ENCODE results near the gene SGIP1. TPM values are rescaled to one million over a fixed set of nuclear protein-coding genes. Genes with fewer than 3 reads are reported as not detected.

The SGIP1 gene
- total RNA-seq, 1 experiment from 2014 or later: 2.8 TPM

DNA sequence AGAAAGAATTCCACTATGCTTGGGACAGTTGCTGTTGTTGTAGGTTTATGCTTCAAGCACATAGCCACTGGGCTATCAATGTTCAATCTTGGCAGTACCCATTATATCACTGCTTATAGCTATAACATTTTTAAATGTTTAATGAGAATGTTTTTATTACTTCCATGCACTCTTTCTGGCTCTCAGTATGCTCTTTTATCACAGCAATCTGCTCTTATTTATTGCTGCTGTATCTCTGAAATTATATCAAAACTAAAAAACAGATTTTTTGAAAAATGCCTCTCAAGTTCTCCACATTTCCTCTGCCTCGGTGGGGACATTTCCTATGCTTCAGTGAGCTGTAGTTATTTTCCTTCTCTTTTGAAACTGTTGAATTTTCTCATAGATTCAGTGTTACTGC, 5.4 kb upstream of the SGIP1 start:
- Histone ChIP-seq H3K9me3 (replicated peaks) (no peaks in the 10 kb centered on the region), H3K4me1 (replicated peaks) (peaks cover 20% of the 10 kb centered on the region), H3K27ac (no peak overlapping the region), H3K4me3 (no peak overlapping the region), H3K27me3 (replicated peaks) (no peaks in the 10 kb centered on the region), H3K36me3 (no peaks in the 10 kb centered on the region)
- DNase-seq (ENCODE audit: low read depth in 1 of 2, low spot score in 2 of 2): no peak

DNA sequence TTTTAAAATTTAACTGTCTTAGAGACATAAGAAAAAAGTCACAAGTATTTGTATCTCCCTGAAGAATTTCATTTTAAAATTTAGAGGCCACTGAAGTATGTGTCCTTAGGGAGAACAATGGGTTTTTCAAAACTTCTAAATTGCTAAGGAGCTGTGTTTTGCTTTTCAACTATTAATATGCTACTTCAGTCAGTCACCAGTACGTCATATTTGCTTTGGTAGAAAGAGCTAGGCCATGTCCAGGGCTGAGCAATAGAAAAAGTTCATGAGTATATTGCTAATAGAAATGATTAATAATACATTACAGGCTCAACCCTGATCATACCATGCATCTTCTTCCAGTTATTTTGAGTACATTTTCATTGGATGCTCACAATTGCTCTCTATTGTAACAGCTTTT, 1.7 kb upstream of the SGIP1 start:
- Histone ChIP-seq H3K4me1 (replicated peaks) (peaks cover 28% of the 10 kb centered on the region), H3K9me3 (replicated peaks) (no peaks in the 10 kb centered on the region), H3K27ac (no peak overlapping the region; the same call in 1 of the 2 replicates), H3K36me3 (no peaks in the 10 kb centered on the region), H3K4me3 (no peak overlapping the region), H3K27me3 (replicated peaks) (no peaks in the 10 kb centered on the region)
- DNase-seq (ENCODE audit: low read depth in 1 of 2, low spot score in 2 of 2): no peak

DNA sequence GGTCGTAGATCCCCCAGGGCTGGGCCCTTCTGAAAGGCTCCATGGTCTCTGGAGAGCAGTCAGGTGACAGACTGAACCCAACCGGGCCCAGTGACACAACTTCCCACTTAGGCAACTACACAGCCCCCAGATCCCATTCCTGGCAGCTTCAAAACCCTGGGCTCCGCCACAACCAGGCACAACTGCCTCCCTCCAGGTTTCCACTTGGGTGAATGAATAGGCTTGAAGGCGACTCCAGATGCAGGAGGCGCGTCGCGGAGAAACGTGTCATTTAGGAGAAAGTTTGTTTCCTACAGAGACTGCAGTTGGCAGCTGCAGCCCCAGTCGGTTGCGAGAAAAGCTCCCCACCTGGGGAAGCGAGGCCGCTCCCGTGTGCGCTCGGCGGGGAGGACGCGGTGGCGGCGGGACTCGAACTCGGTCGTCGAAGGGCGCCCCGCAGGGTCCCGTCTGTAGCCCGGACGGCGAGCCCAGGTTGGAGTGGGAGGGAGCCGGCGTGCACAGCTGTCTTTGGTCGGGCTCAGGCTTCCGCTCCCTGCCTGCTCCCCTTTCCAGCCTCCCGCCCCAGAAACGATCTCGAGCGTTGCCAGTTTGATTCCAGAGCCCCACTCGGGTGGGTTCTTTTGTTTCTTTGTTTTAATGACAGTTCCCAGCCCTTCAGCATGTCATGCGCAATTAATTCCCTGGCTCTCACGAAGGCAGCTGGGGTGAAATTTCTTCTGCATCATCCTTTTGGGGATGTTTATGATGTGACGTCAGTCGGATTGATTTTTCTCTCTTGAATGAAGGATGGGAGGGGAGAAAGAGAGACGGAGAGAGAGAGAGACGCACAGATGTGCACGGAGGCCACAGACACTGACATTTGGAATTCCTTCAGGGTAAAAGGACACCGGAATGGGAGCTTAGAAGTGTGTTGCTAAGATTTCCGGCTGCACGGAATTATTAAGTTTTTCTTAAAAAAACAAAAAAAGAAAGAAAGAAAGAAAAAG, 862 bp upstream of the SGIP1 start:
- Histone ChIP-seq H3K27ac (peak overlapping the region; percentile 51), H3K36me3 (no peaks in the 10 kb centered on the region), H3K4me3 (peak overlapping the region; percentile 34), H3K9me3 (replicated peaks) (no peaks in the 10 kb centered on the region), H3K4me1 (replicated peaks) (peaks cover 28% of the 10 kb centered on the region), H3K27me3 (replicated peaks) (no peaks in the 10 kb centered on the region)
- DNase-seq (ENCODE audit: low read depth in 1 of 2, low spot score in 2 of 2): peak in 1 of 2 experiments; percentile 62

DNA sequence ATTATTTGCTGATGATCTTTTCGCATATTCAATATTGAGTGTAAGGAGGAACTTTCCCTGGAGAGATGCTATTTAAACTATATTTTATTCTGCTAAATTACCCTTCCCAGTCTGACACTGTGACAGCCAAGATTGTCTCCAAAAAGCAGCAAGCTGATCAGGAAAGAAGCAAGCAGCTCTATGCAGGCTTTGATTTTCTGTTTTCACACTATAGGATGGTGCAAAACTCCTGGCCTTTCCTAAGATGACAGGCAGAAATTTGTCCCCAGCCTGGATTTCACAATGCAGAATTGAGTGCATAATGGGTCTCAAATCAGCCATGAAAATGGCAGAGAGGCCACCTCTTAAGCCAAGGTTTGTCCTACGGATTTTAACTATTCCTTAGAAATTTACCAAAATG, 1.1 kb downstream of the SGIP1 start:
- no peak for DNase-seq (ENCODE audit: low read depth in 1 of 2, low spot score in 2 of 2)
- Histone ChIP-seq H3K27me3 (replicated peaks) (no peaks in the 10 kb centered on the region), H3K36me3 (no peaks in the 10 kb centered on the region), H3K4me3 (no peak overlapping the region), H3K27ac (no peak overlapping the region), H3K4me1 (replicated peaks) (peaks cover 40% of the 10 kb centered on the region), H3K9me3 (replicated peaks) (no peaks in the 10 kb centered on the region)

DNA sequence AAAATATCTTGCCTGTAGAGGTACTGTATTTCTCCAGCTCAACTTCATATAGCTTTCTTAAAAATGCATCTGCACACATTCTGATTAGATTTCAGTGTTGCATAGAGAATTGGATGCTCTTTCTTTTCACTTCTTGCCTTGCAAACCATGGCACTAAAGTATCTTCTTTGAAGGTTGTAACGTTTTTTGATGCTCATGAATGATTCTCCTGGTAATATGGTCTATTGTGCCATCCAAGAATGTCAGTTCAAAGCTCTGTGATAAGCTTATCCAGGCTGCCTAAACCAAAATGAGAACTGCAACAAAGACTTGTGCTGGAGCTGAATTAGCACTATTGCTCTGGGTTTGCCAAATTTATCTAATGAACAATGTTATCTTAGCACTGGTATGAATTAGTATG, 1.9 kb downstream of the SGIP1 start:
- Histone ChIP-seq H3K27me3 (replicated peaks) (no peaks in the 10 kb centered on the region), H3K36me3 (no peaks in the 10 kb centered on the region), H3K4me1 (replicated peaks) (peaks cover 48% of the 10 kb centered on the region), H3K4me3 (no peak overlapping the region), H3K9me3 (replicated peaks) (no peaks in the 10 kb centered on the region), H3K27ac (no peak overlapping the region)
- DNase-seq (ENCODE audit: low read depth in 1 of 2, low spot score in 2 of 2): no peak

DNA sequence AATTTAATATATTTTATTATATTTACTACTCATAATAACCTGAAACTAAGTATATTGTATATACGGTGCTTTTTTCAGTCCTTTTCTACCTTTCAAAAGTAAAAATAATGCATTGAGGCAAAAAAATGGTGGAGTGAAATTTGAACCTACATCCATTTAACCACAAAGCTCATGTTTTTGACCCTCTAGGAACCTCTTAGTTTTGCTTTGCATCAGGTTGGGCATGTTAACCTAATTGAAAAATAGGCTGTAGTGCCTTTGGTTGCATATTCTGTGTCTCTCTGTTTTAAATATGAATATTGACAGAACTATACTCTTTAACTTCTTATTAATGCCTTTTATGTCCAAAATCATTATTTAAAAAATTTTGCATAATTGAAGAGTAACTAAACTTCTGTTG, 3.8 kb downstream of the SGIP1 start:
- no peak overlapping the region for H3K27ac ChIP-seq
- H3K4me3 ChIP-seq: no peak overlapping the region

DNA sequence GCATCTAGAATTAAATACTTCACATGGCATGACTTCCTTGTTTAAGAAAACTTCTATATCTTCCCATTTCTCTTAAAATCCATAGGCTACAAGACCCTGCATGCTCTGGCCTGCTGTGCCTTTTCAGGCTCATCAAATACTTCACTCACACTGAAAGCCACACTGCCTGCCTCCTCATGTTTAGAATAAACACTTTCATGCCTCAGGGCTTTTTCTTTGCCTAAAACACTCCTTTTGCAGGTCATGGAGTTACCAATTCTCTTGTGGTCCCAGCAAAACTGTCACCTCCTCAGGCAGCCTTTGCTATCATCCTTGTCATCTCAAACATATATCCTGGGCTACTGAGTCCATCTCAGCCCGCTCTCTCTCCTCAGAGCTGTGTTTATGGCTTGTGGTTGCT, 5.5 kb downstream of the SGIP1 start:
- Histone ChIP-seq H3K27me3 (replicated peaks) (no peaks in the 10 kb centered on the region), H3K9me3 (replicated peaks) (no peaks in the 10 kb centered on the region), H3K36me3 (no peaks in the 10 kb centered on the region), H3K27ac (peak overlapping the region; percentile 73), H3K4me1 (replicated peaks) (peaks cover 62% of the 10 kb centered on the region), H3K4me3 (no peak overlapping the region)
- DNase-seq (ENCODE audit: low read depth in 1 of 2, low spot score in 2 of 2): peak in 1 of 2 experiments; percentile 39

More for the DNA sequence above, 3.8 kb downstream of the SGIP1 start:
- DNase-seq (ENCODE audit: low read depth in 1 of 2, low spot score in 2 of 2): no peak
- Histone ChIP-seq H3K4me1 (replicated peaks) (peaks cover 57% of the 10 kb centered on the region), H3K27me3 (replicated peaks) (no peaks in the 10 kb centered on the region), H3K9me3 (replicated peaks) (no peaks in the 10 kb centered on the region), H3K36me3 (no peaks in the 10 kb centered on the region)

DNA sequence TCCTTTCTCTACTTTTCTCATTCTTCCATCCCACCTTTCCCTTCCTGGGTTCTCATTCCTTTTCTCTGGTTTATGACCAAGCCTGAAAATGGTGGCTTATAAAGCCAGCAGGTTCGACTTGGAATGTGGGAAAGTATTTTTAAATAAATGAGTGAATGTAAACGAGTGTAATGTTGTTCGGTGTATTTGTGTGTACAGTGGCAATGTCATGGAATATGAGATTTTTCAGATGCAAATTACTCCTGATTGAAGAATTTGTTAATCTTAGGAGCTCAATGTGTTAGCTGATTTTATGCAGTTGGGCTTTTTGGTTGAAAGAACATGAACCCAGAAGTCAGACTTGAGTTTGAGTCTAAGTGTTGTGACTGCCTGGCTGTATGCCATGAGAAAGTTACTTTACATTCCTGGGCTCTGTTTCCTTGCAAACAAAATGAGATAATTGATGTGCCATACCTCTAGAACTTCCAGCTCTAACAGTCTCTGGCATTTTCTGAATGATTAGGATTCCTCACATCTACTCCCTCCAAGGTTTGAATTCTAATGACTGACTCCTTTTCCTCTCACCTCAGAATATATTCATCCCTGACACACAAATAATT, 6.6 kb downstream of the SGIP1 start:
- DNase-seq (ENCODE audit: low read depth in 1 of 2, low spot score in 2 of 2): peak; percentile 59 to 74
- Histone ChIP-seq H3K4me3 (no peak overlapping the region), H3K27me3 (replicated peaks) (no peaks in the 10 kb centered on the region), H3K4me1 (replicated peaks) (peaks cover 63% of the 10 kb centered on the region), H3K27ac (peak overlapping the region; percentile 73), H3K9me3 (replicated peaks) (no peaks in the 10 kb centered on the region), H3K36me3 (no peaks in the 10 kb centered on the region)

DNA sequence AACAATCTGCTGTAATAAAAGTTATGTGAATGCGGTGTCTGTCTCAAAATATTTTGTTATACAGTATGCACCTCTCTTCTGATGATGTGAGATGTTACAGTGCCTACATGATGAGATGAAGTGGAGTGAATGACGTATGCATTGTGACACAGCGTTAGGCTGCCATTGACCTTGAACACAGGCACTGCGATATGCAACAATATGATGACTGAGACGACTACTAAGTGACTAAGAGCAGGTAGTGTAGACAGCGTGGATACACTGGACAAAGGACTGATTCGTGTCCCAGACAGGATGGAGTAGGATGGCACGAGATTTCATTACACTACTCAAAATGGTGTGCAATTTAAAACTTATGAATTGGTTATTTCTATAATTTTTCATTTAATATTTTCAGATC, 8.4 kb downstream of the SGIP1 start:
- no peak overlapping the region for H3K4me3 ChIP-seq
- no peak for DNase-seq (ENCODE audit: low read depth in 1 of 2, low spot score in 2 of 2)
- peak overlapping the region; percentile 94 for H3K27ac ChIP-seq

DNA sequence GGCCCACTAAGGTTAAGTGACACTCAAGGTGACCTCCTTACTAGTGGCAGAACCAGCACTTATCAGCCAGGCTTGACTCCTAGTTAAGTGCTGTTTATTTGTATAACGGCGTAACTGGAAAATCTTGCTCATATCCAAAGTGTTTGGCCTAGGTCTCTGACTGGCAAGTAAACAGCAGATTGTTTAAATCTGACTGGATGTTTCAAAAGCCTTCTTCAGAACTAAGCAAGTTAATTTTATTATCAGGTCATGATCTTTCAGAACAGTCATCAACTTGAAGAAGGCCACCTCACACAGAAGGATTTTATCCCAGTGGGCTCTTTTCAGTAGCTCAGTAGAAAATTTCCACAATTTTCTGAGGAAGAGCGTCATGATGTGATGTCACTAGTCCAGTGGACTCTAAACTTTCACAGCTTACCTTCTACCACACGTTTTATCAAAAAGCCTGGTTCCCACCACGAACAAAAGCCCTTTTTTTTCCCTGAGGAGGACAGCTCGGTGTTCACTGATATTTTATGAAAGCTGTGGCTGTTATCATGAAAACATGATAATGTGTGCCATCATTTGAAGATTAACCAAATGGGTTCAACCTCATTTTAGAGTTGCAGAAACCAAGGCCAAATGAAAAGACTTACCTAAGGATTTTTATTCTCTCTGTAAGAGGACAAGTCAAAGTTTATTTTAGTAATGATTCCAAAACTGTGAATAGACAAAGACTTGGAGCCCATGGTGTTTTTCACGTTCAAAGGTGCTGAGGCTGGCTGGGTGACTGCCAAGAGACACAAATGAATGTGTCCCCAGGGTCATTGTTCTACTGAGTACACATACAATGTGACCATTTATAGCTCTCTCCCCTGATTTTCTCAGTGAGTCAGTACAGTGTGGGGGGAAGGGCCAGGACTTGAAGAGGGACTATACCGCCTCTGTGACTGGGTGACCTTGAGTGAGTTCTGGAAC, 9.1 kb downstream of the SGIP1 start:
- Histone ChIP-seq H3K27ac (peak overlapping the region; percentile 94), H3K4me1 (replicated peaks) (peaks cover 62% of the 10 kb centered on the region), H3K27me3 (replicated peaks) (no peaks in the 10 kb centered on the region), H3K9me3 (replicated peaks) (no peaks in the 10 kb centered on the region), H3K36me3 (no peaks in the 10 kb centered on the region), H3K4me3 (no peak overlapping the region)
- peak; percentile 91 to 93 for DNase-seq (ENCODE audit: low read depth in 1 of 2, low spot score in 2 of 2)

More for the DNA sequence above, 8.4 kb downstream of the SGIP1 start:
- Histone ChIP-seq H3K4me1 (replicated peaks) (peaks cover 62% of the 10 kb centered on the region), H3K36me3 (no peaks in the 10 kb centered on the region), H3K9me3 (replicated peaks) (no peaks in the 10 kb centered on the region), H3K27me3 (replicated peaks) (no peaks in the 10 kb centered on the region)

DNA sequence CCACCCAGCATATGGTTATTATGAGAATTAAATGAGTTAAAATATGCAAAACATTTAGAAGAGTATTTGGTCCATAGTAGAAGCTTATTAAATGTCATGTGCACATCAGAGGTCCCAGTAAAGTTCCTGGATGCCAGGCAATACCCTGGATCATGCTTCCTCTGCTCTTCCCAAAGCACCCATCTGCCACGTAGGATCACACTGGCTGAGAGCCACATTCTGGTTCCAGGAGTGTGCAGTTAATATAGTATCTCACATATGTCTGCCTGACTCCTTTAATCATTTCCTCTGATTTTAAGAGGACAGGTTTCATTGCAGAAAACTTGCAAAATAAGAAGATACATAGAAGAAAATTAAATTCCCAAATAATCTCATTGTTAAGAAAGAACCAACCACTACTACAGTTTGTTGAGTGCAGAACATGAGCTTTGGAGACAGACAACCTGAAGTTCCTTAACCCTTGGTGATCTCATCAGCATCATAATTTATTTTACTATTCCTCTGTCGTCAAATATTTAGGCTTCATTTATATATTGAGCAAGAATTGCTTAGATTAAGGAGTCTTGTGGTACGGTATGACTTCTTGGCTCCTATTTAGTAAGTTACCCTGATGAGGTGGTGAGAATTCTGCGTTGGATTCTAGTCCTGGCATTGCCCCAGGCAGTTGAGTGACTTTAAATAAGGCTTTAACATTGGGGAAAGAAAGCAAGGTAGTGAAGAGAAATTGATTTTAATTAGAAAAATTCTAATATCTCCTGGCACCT, 12.3 kb downstream of the SGIP1 start:
- Histone ChIP-seq H3K27me3 (replicated peaks) (no peaks in the 10 kb centered on the region), H3K9me3 (replicated peaks) (no peaks in the 10 kb centered on the region), H3K4me1 (replicated peaks) (peaks cover 39% of the 10 kb centered on the region), H3K27ac (no peak overlapping the region), H3K36me3 (no peaks in the 10 kb centered on the region), H3K4me3 (no peak overlapping the region)
- DNase-seq (ENCODE audit: low read depth in 1 of 2, low spot score in 2 of 2): no peak

DNA sequence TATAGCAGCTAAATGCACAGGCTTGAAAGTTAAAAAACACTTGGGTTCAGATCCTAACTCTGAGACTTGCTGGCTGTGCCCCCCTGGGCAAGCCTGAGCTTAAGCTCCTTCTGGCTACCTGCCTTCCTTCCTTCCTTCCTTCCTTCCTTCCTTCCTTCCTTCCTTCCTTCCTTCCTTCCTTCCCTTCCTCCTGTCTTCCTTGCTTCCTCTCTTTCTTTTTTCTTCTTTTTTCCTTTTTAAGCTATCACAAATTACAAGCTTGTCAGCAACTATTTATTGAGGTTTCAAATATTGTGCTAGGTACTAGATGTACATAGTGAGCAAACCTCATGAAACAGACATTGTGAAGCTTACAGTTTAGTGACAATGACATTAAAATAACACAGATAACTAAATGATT, 15.1 kb downstream of the SGIP1 start:
- DNase-seq (ENCODE audit: low read depth in 1 of 2, low spot score in 2 of 2): no peak
- H3K4me1 ChIP-seq (replicated peaks): peaks cover 13% of the 10 kb centered on the region
- H3K27me3 ChIP-seq (replicated peaks): no peaks in the 10 kb centered on the region
- no peaks in the 10 kb centered on the region for H3K9me3 ChIP-seq (replicated peaks)
- no peak overlapping the region for H3K27ac ChIP-seq
- H3K4me3 ChIP-seq: no peak overlapping the region
- no peaks in the 10 kb centered on the region for H3K36me3 ChIP-seq

DNA sequence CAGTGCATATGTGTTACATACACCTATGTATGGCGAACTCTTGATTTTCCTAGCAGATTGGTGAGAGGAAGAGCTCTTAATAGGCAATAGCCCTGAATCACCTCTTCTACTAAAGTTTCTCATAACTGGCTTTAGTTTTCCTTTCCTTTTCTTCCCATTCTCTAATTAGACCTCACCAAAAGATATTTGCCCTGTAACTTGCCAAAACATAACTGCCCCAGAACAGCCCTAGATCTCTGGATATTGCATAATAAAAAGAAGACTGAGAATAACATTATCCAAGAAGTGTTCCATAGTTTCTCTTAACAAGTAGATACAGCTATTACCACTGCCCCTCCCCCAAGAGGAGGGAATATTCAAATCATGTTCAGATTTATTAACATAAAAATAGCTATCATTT, 16.3 kb downstream of the SGIP1 start:
- no peaks in the 10 kb centered on the region for H3K36me3 ChIP-seq
- H3K4me3 ChIP-seq: no peak overlapping the region
- DNase-seq (ENCODE audit: low read depth in 1 of 2, low spot score in 2 of 2): no peak
- H3K9me3 ChIP-seq (replicated peaks): no peaks in the 10 kb centered on the region
- no peaks in the 10 kb centered on the region for H3K27me3 ChIP-seq (replicated peaks)
- no peak overlapping the region for H3K27ac ChIP-seq
- peaks cover under 1% of the 10 kb centered on the region; the same call in 1 of the 2 replicates for H3K4me1 ChIP-seq (replicated peaks)
